H9 (cell line): Measurements from ENCODE around the gene GRID1. TPM values are rescaled to one million over a fixed set of nuclear protein-coding genes. Genes with fewer than 3 reads are reported as not detected.

Source experiments
- DNase-seq: peaks from one replicate; pipeline ENCODE4 v3.0.0-alpha.2; 2017
- H2AFZ ChIP-seq: one replicate; pipeline ENCODE4 v1.6.1; 2013; ENCODE audit warnings: mild to moderate bottlenecking, low read length, control low read depth, moderate library complexity
- H2AK5ac ChIP-seq: 2 replicates; pipeline ENCODE4 v1.6.1; 2013; ENCODE audit warnings: low read length, control low read depth, mixed read lengths; ENCODE audit not compliant: insufficient read length
- H2BK120ac ChIP-seq: one replicate; pipeline ENCODE4 v1.6.1; 2013; ENCODE audit warnings: low read depth, mild to moderate bottlenecking, low read length, control low read depth, inconsistent platforms; ENCODE audit not compliant: poor library complexity, severe bottlenecking
- H2BK12ac ChIP-seq: 2 replicates; pipeline ENCODE4 v1.6.1; 2013; ENCODE audit warnings: low read length, control low read depth, mixed read lengths, low read depth; ENCODE audit not compliant: insufficient read length
- H2BK15ac ChIP-seq: 2 replicates; pipeline ENCODE4 v1.6.1; 2013; ENCODE audit warnings: low read depth, low read length, control low read depth
- H2BK20ac ChIP-seq: one replicate; pipeline ENCODE4 v1.6.1; 2013; ENCODE audit warnings: low read depth, mild to moderate bottlenecking, low read length, control low read depth, inconsistent platforms; ENCODE audit not compliant: poor library complexity, severe bottlenecking
- H2BK5ac ChIP-seq: 2 replicates; pipeline ENCODE4 v1.6.1; 2013; ENCODE audit warnings: low read length, control low read depth, mixed read lengths; ENCODE audit not compliant: insufficient read length
- H3K14ac ChIP-seq: 2 replicates; pipeline ENCODE4 v1.6.1; 2013; ENCODE audit warnings: low read length, control low read depth; ENCODE audit not compliant: insufficient read depth
- H3K18ac ChIP-seq: 2 replicates; pipeline ENCODE4 v1.6.1; 2013; ENCODE audit warnings: low read depth, mild to moderate bottlenecking, mixed read lengths, low read length, control low read depth; ENCODE audit not compliant: insufficient read length
- H3K23ac ChIP-seq: 2 replicates; pipeline ENCODE4 v1.6.1; 2013; ENCODE audit warnings: low read length, control low read depth, mixed read lengths, low read depth; ENCODE audit not compliant: insufficient read length
- H3K23me2 ChIP-seq: 2 replicates; pipeline ENCODE4 v1.6.1; 2013; ENCODE audit warnings: low read depth, mild to moderate bottlenecking, mixed read lengths, low read length, control low read depth; ENCODE audit not compliant: insufficient read length, poor library complexity, severe bottlenecking
- H3K27ac ChIP-seq: 2 replicates; pipeline ENCODE4 v1.5.1; 2013; ENCODE audit warnings: low read length, control low read depth, mixed read lengths, low read depth; ENCODE audit not compliant: insufficient read length
- H3K27me3 ChIP-seq: 2 replicates; pipeline ENCODE4 v1.6.1; 2013; ENCODE audit warnings: low read length, control low read depth, inconsistent platforms; ENCODE audit not compliant: insufficient read depth
- H3K4ac ChIP-seq: 2 replicates; pipeline ENCODE4 v1.6.1; 2013; ENCODE audit warnings: low read depth, mild to moderate bottlenecking, control low read depth, inconsistent platforms, low read length, moderate library complexity
- H3K4me1 ChIP-seq: 2 replicates; pipeline ENCODE4 v1.6.1; 2013; ENCODE audit warnings: low read length, control low read depth, inconsistent platforms; ENCODE audit not compliant: insufficient read depth
- H3K4me2 ChIP-seq: 2 replicates; pipeline ENCODE4 v1.6.1; 2013; ENCODE audit warnings: low read length, control low read depth, mixed read lengths; ENCODE audit not compliant: insufficient read length, insufficient read depth
- H3K56ac ChIP-seq: 2 replicates; pipeline ENCODE4 v1.6.1; 2013; ENCODE audit warnings: low read depth, mild to moderate bottlenecking, mixed read lengths, low read length, control low read depth; ENCODE audit not compliant: insufficient read length
- H3K79me1 ChIP-seq: 2 replicates; pipeline ENCODE4 v1.6.1; 2013; ENCODE audit warnings: low read depth, mild to moderate bottlenecking, moderate library complexity, low read length, control low read depth, inconsistent platforms; ENCODE audit not compliant: insufficient read depth, poor library complexity, severe bottlenecking
- H3K79me2 ChIP-seq: 2 replicates; pipeline ENCODE4 v1.6.1; 2013; ENCODE audit warnings: low read length, control low read depth, inconsistent platforms; ENCODE audit not compliant: insufficient read depth
- H3K9ac ChIP-seq: 2 replicates; pipeline ENCODE4 v1.6.1; 2013; ENCODE audit warnings: low read length, control low read depth, mixed read lengths; ENCODE audit not compliant: insufficient read length; ENCODE audit errors: extremely low read depth
- H3K9me3 ChIP-seq: one replicate; pipeline ENCODE4 v1.6.1; 2013; ENCODE audit warnings: low read depth, low read length, inconsistent platforms; ENCODE audit not compliant: control insufficient read depth
- H3T11ph ChIP-seq: one replicate; pipeline ENCODE4 v1.6.1; 2013; ENCODE audit warnings: mild to moderate bottlenecking, low read length, control low read depth, inconsistent platforms
- H4K20me1 ChIP-seq: one replicate; pipeline ENCODE4 v1.6.1; 2013; ENCODE audit not compliant: control insufficient read depth, insufficient read length, insufficient read depth
- H4K5ac ChIP-seq: 2 replicates; pipeline ENCODE4 v1.6.1; 2013; ENCODE audit warnings: low read depth, mild to moderate bottlenecking, mixed read lengths, low read length, control low read depth; ENCODE audit not compliant: insufficient read length
- H4K8ac ChIP-seq: replicated peaks from 2 replicates; pipeline ENCODE4 v1.6.1; 2013; ENCODE audit warnings: low read length, control low read depth, mixed read lengths, low read depth; ENCODE audit not compliant: insufficient read length
- H4K91ac ChIP-seq: 2 replicates; pipeline ENCODE4 v1.6.1; 2013; ENCODE audit warnings: low read depth, mild to moderate bottlenecking, moderate library complexity, mixed read lengths, low read length, control low read depth; ENCODE audit not compliant: insufficient read length
- H3K27ac Mint-ChIP-seq, 3 experiments: 2 replicates in 2 of 3; 3 replicates in 1 of 3; pipeline ENCODE4 v1.8.0; 2020 to 2021; ENCODE audit warnings: mixed read lengths in 3 of 3, mild to moderate bottlenecking in 1 of 3, moderate library complexity in 1 of 3
- H3K27me3 Mint-ChIP-seq: 2 replicates; pipeline ENCODE4 v1.8.0; 2021; ENCODE audit warnings: low read depth, mild to moderate bottlenecking, moderate library complexity, mixed read lengths
- H3K36me3 Mint-ChIP-seq, 3 experiments: 2 replicates in 2 of 3; 3 replicates in 1 of 3; pipeline ENCODE4 v1.8.0; 2020 to 2021; ENCODE audit warnings: low read depth in 3 of 3, mixed read lengths in 3 of 3; ENCODE audit not compliant: insufficient read depth in 1 of 3
- H3K4me1 Mint-ChIP-seq, 2 experiments: 2 replicates each; pipeline ENCODE4 v1.8.0; 2020; ENCODE audit warnings: mixed read lengths in 2 of 2
- H3K4me3 Mint-ChIP-seq, 2 experiments: 2 replicates in 1 of 2; 3 replicates in 1 of 2; pipeline ENCODE4 v1.8.0; 2020 to 2021; ENCODE audit warnings: mild to moderate bottlenecking in 2 of 2, mixed read lengths in 2 of 2, moderate library complexity in 1 of 2
- H3K9me3 Mint-ChIP-seq, 2 experiments: 2 replicates in 1 of 2; 3 replicates in 1 of 2; pipeline ENCODE4 v1.8.0; 2020; ENCODE audit warnings: mild to moderate bottlenecking in 2 of 2, mixed read lengths in 2 of 2, moderate library complexity in 1 of 2
- CTCF ChIP-seq: fragments of 200-600 bp; sonication (generic); conservative IDR thresholded peaks from 3 replicates; pipeline ENCODE4 v1.8.0; 2021; ENCODE audit warnings: antibody characterized with exemption, mild to moderate bottlenecking
- WGBS: extraction: QIAGEN DNeasy Blood & Tissue Kit; methylation state at CpG from one replicate; pipeline ENCODE4 v1.1.7; 2013; ENCODE audit warnings: missing lambda C conversion rate, low lambda C conversion rate, mixed read lengths; ENCODE audit not compliant: insufficient read length; ENCODE audit errors: extremely low coverage; 5-methylcytosine and 5-hydroxymethylcytosine counted together
- total RNA-seq: library from RNA; stranded (reverse); gene quantifications from 2 replicates; pipeline ENCODE4 v1.2.1, GENCODE V29; 2021

GRID1 gene
- total RNA-seq, 1 experiment from 2014 or later, result 0.35 TPM

GRCh38 chr10:86261470-86261869, 105.1 kb downstream of the GRID1 start:
- no peak overlapping the region for H2BK5ac ChIP-seq
- no peak overlapping the region for H2BK12ac ChIP-seq
- H3K27me3 Mint-ChIP-seq, result peaks cover 27% of the 10 kb centered on the region
- H2AFZ ChIP-seq, result no peak overlapping the region
- H3K9ac ChIP-seq, result no peak overlapping the region
- H3K9me3 Mint-ChIP-seq, result peaks cover 2 to 3% of the 10 kb centered on the region in 2 experiments; a peak in 2 of 5 replicates
- H3K79me1 ChIP-seq, result no peaks in the 10 kb centered on the region
- H3K27ac Mint-ChIP-seq, result no peak overlapping the region
- DNase-seq, result peak; percentile 21
- H2BK15ac ChIP-seq, result no peak overlapping the region
- H3K79me2 ChIP-seq, result no peaks in the 10 kb centered on the region
- no peak overlapping the region for H3K14ac ChIP-seq
- H3K36me3 Mint-ChIP-seq, result no peaks in the 10 kb centered on the region
- no peak overlapping the region for H4K8ac ChIP-seq
- H3K4me3 Mint-ChIP-seq, result no peak overlapping the region
- no peak overlapping the region for H2BK20ac ChIP-seq
- no peaks in the 10 kb centered on the region for H3K9me3 ChIP-seq
- H3K23ac ChIP-seq, result no peak overlapping the region
- no peak overlapping the region for H3K4me2 ChIP-seq
- no peak overlapping the region for H3T11ph ChIP-seq
- H4K20me1 ChIP-seq, result no peaks in the 10 kb centered on the region
- no peak overlapping the region for H3K56ac ChIP-seq
- no peak overlapping the region for H4K91ac ChIP-seq
- H4K5ac ChIP-seq, result no peak overlapping the region
- whole genome bisulfite sequencing, result no CpG with 5 or more reads among the region's 5 CpGs
- no peak overlapping the region for H3K4ac ChIP-seq
- no peaks in the 10 kb centered on the region for H3K27me3 ChIP-seq
- H3K4me1 ChIP-seq, result no peaks in the 10 kb centered on the region; the same call in 1 of the 2 replicates
- H3K18ac ChIP-seq, result no peak overlapping the region
- peaks cover 28 to 33% of the 10 kb centered on the region in 2 experiments for H3K4me1 Mint-ChIP-seq
- H2AK5ac ChIP-seq, result no peak overlapping the region
- H3K27ac ChIP-seq, result no peak overlapping the region
- H2BK120ac ChIP-seq, result no peak overlapping the region
- TF ChIP-seq CTCF, result no peak
- no peaks in the 10 kb centered on the region for H3K23me2 ChIP-seq
